Right lobe of liver (tissue), 6 donors: Measurements from ENCODE around the gene COL7A1. TPM values are rescaled to one million over a fixed set of nuclear protein-coding genes. Genes with fewer than 3 reads are reported as not detected.
"Not testable (repeated sequence)": the region's sequence is repeated elsewhere in the genome, so short reads cannot be mapped to it uniquely, and the experiment has no call there.

Source experiments
- ATAC-seq, 4 donors: fragments of 200-7000 bp; cut with Tn5 transposase; one replicate each; pipeline ENCODE4 v1.9.1; 2020; ENCODE audit warnings: mild to moderate bottlenecking in 4 of 4, moderate library complexity in 4 of 4
- DNase-seq, 3 donors: peaks; one replicate each; pipeline ENCODE4 v3.0.0-alpha.2; 2020
- H3K27ac ChIP-seq, 3 donors: fragments of 200-600 bp; one replicate each; pipeline ENCODE4 v1.8.0; 2022
- H3K27me3 ChIP-seq, 2 donors: fragments of 200-600 bp; one replicate each; pipeline ENCODE4 v1.8.0; 2022
- H3K36me3 ChIP-seq, 4 donors: fragments of 200-600 bp; sonication (generic) in 1 of 4; one replicate each; pipeline versions ENCODE4 v1.5.1 to v1.8.0; 2017 to 2022; ENCODE audit warnings: control low read depth in 1 of 4
- H3K4me1 ChIP-seq, 4 donors: fragments of 200-600 bp; sonication (generic) in 1 of 4; one replicate each; pipeline versions ENCODE4 v1.5.1 to v1.8.0; 2017 to 2022; ENCODE audit warnings: control low read depth in 1 of 4
- H3K4me3 ChIP-seq, 3 donors: fragments of 200-600 bp; one replicate each; pipeline ENCODE4 v1.8.0; 2022
- H3K9me3 ChIP-seq, 4 donors: fragments of 200-600 bp; sonication (generic) in 1 of 4; one replicate each; pipeline versions ENCODE4 v1.5.1 to v1.8.0; 2017 to 2022; ENCODE audit warnings: control low read depth in 1 of 4
- CTCF ChIP-seq, 4 donors: fragments of 200-600 bp in 3 of 4; fragments of 450-650 bp in 1 of 4; IDR thresholded peaks; one replicate each; pipeline versions ENCODE4 v1.5.1 to v1.8.0; 2016 to 2022; ENCODE audit warnings: antibody characterized with exemption in 4 of 4, mild to moderate bottlenecking in 2 of 4
- POLR2A ChIP-seq: fragments of 450-650 bp; IDR thresholded peaks from one replicate; pipeline ENCODE4 v1.6.1; 2017; ENCODE audit warnings: antibody characterized with exemption, mild to moderate bottlenecking
- WGBS: methylation state at CpG from one replicate; pipeline ENCODE4 v1.1.6; 2018; ENCODE audit warnings: low coverage, low lambda C conversion rate; ENCODE audit not compliant: insufficient coverage; ENCODE audit errors: missing lambda C conversion rate; 5-methylcytosine and 5-hydroxymethylcytosine counted together
- intact Hi-C, 2 donors: fragments of 100-400 bp; cut with DNase I; formaldehyde crosslinking; loops; one replicate each; pipeline versions ENCODE4 v1.11.2 to v1.14.1; 2022
- total RNA-seq, 6 experiments: library from RNA; depleted of rRNA in 2 of 6; stranded (reverse); fragments of >200 nt in 2 of 6; fragmentation: NEBNext Ultra II Directional in 3 of 6; extraction: Animal tissue kit (Norgen Biotek cat#: 25700) in 3 of 6; gene quantifications; one replicate each; pipeline versions ENCODE4 v1.1.0 to v1.2.4, GENCODE V29; 2016 to 2023
- donor health status: DM: no; HTN: yes; CAD: no.
- donor health status: DM: no; HTN: no; CAD: no.
- donor health status: DM: no; HTN: no; CAD: no.
- donor health status: DM: no; HTN: yes; CAD: no.
- donor health status: DM: no; HTN: yes; CAD: no.

COL7A1 gene
- total RNA-seq, 6 experiments from 2014 or later = 0.31 to 1.7 (median 1.1) TPM

- DNase-seq (no peak), ATAC-seq (peak in 2 of 4 donors; percentile 14 to 37)
- no peak for TF ChIP-seq CTCF (IDR thresholded peaks at IDR 0.05)
- no peaks in the 10 kb centered on the region for H3K9me3 ChIP-seq
- H3K36me3 ChIP-seq = no peaks in the 10 kb centered on the region
- no peaks in the 10 kb centered on the region for H3K4me1 ChIP-seq
- no peak overlapping the region for H3K4me3 ChIP-seq
- H3K27me3 ChIP-seq = no peaks in the 10 kb centered on the region
- WGBS = 83% methylated on average over 6 of the region's 6 CpGs
- peak overlapping the region in 1 of 3 donors; percentile 8 for H3K27ac ChIP-seq
- intact Hi-C loops = no loop called here
Observed at GRCh38 chr3:48532271-48532976, 62.7 kb downstream of the COL7A1 start.

GRCh38 chr3:48530701-48531100 lies 64.4 kb downstream of the COL7A1 start:
- WGBS = 92% methylated on average over 4 of the region's 4 CpGs
- H3K27me3 ChIP-seq, H3K36me3 ChIP-seq, intact Hi-C loops, H3K4me3 ChIP-seq, DNase-seq, ATAC-seq, H3K4me1 ChIP-seq, H3K27ac ChIP-seq, H3K9me3 ChIP-seq: not testable (repeated sequence)

DNA sequence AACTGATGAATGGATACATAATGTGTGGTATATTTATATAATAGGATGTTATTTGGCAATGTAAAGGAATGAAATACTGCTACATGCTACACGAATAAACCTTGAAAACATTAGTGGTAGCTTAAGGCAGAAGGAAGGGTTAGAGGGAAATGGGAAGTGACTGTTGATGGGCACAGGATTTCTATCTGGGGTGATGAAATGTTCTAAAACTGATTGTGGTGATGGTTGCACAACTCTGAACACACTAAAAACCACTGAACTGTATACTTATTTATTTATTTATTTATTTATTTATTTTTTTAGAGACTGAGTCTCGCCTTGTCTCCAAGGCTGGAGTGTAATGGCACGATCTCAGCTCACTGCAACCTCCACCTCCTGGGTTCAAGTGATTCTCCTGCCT lies 66.4 kb downstream of the COL7A1 start:
- intact Hi-C loops = no loop called here
- Histone ChIP-seq H3K27me3 (no peaks in the 10 kb centered on the region), H3K27ac (no peak overlapping the region), H3K36me3 (no peaks in the 10 kb centered on the region), H3K4me3 (no peak overlapping the region), H3K9me3 (no peaks in the 10 kb centered on the region), H3K4me1 (no peaks in the 10 kb centered on the region)
- TF ChIP-seq POLR2A (no peak), CTCF (IDR thresholded peaks at IDR 0.05) (no peak)
- DNase-seq (no peak), ATAC-seq (peak; percentile 33 to 44 (median 40))
- 25% methylated on average over 1 of the region's 3 CpGs for WGBS

DNA sequence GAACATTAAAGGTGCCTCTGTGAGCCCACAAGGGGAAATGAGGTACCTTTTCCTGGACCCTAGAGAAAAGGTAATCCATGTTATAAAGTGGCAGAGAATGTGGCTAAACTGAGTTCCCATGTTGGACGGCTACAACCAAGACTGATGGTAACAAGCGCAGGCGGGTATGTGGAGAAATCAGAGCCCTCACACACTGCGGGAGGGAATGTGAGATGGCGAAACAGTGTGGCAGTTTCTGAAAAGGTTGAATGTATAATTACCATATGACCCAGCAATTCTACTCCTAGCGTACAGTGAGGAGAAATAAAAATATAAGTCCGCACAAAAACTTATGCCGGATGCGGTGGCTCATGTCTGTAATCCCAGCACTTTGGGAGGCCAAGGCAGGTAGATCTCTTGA lies 67.1 kb downstream of the COL7A1 start:
- no peak overlapping the region for H3K4me3 ChIP-seq
- intact Hi-C loops = no loop called here
- DNase-seq (no peak), ATAC-seq (no peak)
- no peak overlapping the region for H3K27ac ChIP-seq
- H3K27me3 ChIP-seq = no peaks in the 10 kb centered on the region
- 76% methylated on average over 7 of the region's 9 CpGs for WGBS
- H3K4me1 ChIP-seq = no peaks in the 10 kb centered on the region
- H3K36me3 ChIP-seq = no peaks in the 10 kb centered on the region
- TF ChIP-seq POLR2A (no peak), CTCF (IDR thresholded peaks at IDR 0.05) (no peak)
- H3K9me3 ChIP-seq = no peaks in the 10 kb centered on the region

DNA sequence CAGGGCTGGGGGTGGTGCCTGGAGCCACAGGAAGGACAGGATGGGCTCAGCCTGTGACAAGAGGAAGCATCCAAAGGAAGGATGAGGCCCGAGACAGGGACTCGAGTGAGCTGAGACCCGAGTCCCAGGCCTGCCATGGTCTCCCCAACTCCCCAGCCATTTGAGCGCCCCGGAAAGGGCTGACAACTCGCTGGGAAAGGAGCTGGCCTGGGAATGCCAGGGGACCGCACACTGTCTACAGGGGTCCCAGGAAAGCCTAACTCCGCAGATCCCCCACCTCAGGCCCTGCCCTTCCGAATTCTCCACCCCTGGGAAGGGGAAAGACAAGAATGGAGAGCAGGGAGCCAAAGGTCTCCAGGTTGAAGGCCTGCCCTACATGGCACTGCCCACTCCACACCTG lies 70.2 kb downstream of the COL7A1 start:
- WGBS = no CpG with 5 or more reads among the region's 9 CpGs
- no peak overlapping the region for H3K4me3 ChIP-seq
- DNase-seq (no peak), ATAC-seq (no peak)
- H3K4me1 ChIP-seq = no peaks in the 10 kb centered on the region
- H3K36me3 ChIP-seq = no peaks in the 10 kb centered on the region
- H3K9me3 ChIP-seq = no peaks in the 10 kb centered on the region
- TF ChIP-seq POLR2A (no peak), CTCF (IDR thresholded peaks at IDR 0.05) (no peak)
- intact Hi-C loops = no loop called here
- no peaks in the 10 kb centered on the region for H3K27me3 ChIP-seq
- no peak overlapping the region for H3K27ac ChIP-seq
